ENCODE results near the gene USP43. TPM values are rescaled to one million over a fixed set of nuclear protein-coding genes. Genes with fewer than 3 reads are reported as not detected.

Gene USP43
- total RNA-seq, 1 experiment from 2014 or later, result 8.1 TPM

- ChIA-PET CTCF (no interaction called here), POLR2A (ENCODE audit: unreplicated experiment) (no interaction called here)
- ATAC-seq, result no peak
- no TSS peak for BruUV-seq (replicated peaks)
- no peak for TF ChIP-seq EZH2phosphoT487 (IDR thresholded peaks at IDR 0.05; ENCODE audit: borderline replicate concordance, low read length)
- TF ChIP-seq EZH2 (IDR thresholded peaks at IDR 0.05; ENCODE audit: low read length, unreplicated experiment), result no peak
- TF ChIP-seq CTCF (conservative IDR thresholded peaks at IDR 0.05; ENCODE audit: low read depth, low read length), result no peak
- Histone ChIP-seq H3K4me3 (ENCODE audit: low read length) (no peak overlapping the region), H3K27ac (ENCODE audit: low read length) (no peak overlapping the region), H3K9ac (ENCODE audit: low read length) (no peak overlapping the region), H3F3A (ENCODE audit: low read length, unreplicated experiment) (no peaks in the 10 kb centered on the region), H2AFZ (ENCODE audit: low read length) (no peak overlapping the region), H3K79me2 (ENCODE audit: low read length) (no peaks in the 10 kb centered on the region), H3K9me2 (replicated peaks; ENCODE audit: low read length) (no peaks in the 10 kb centered on the region), H3K9me3 (ENCODE audit: low read length) (no peaks in the 10 kb centered on the region), H4K20me1 (ENCODE audit: low read length) (no peaks in the 10 kb centered on the region), H3K36me3 (ENCODE audit: low read depth, low read length) (no peaks in the 10 kb centered on the region), H3K27me3 (ENCODE audit: low read length) (no peaks in the 10 kb centered on the region), H3K4me1 (ENCODE audit: insufficient read depth, low read length) (no peaks in the 10 kb centered on the region), H3K4me2 (ENCODE audit: low read length) (no peak overlapping the region)
- intact Hi-C loops (cut with micrococcal nuclease), result no loop called here
- DNase-seq, result no peak
Measured at GRCh38 chr17:9612006-9612405, 33.3 kb upstream of the USP43 start.

GRCh38 chr17:9615486-9615885, 29.8 kb upstream of the USP43 start:
- ChIA-PET POLR2A (ENCODE audit: unreplicated experiment) (no interaction called here), CTCF (no interaction called here)
- Histone ChIP-seq H3K27me3 (ENCODE audit: low read length) (no peaks in the 10 kb centered on the region), H3K9me3 (ENCODE audit: low read length) (no peaks in the 10 kb centered on the region), H3K27ac (ENCODE audit: low read length) (no peak overlapping the region), H3K4me1 (ENCODE audit: insufficient read depth, low read length) (no peaks in the 10 kb centered on the region), H3K79me2 (ENCODE audit: low read length) (no peaks in the 10 kb centered on the region), H3K4me2 (ENCODE audit: low read length) (no peak overlapping the region), H3F3A (ENCODE audit: low read length, unreplicated experiment) (no peaks in the 10 kb centered on the region), H4K20me1 (ENCODE audit: low read length) (no peaks in the 10 kb centered on the region), H2AFZ (ENCODE audit: low read length) (no peak overlapping the region), H3K9me2 (replicated peaks; ENCODE audit: low read length) (no peaks in the 10 kb centered on the region), H3K36me3 (ENCODE audit: low read depth, low read length) (no peaks in the 10 kb centered on the region), H3K9ac (ENCODE audit: low read length) (no peak overlapping the region), H3K4me3 (ENCODE audit: low read length) (no peak overlapping the region)
- intact Hi-C loops (cut with micrococcal nuclease), result no loop called here
- ATAC-seq (no peak), DNase-seq (no peak)
- no TSS peak for BruUV-seq (replicated peaks)
- TF ChIP-seq EZH2 (IDR thresholded peaks at IDR 0.05; ENCODE audit: low read length, unreplicated experiment) (no peak), CTCF (conservative IDR thresholded peaks at IDR 0.05; ENCODE audit: low read depth, low read length) (no peak), EZH2phosphoT487 (IDR thresholded peaks at IDR 0.05; ENCODE audit: borderline replicate concordance, low read length) (no peak)

- no TSS peak for BruUV-seq (replicated peaks)
- intact Hi-C loops (cut with micrococcal nuclease), result no loop called here
- Histone ChIP-seq H3F3A (ENCODE audit: low read length, unreplicated experiment) (no peaks in the 10 kb centered on the region), H3K27ac (ENCODE audit: low read length) (no peak overlapping the region), H3K9me3 (ENCODE audit: low read length) (no peaks in the 10 kb centered on the region), H2AFZ (ENCODE audit: low read length) (no peak overlapping the region), H3K4me3 (ENCODE audit: low read length) (no peak overlapping the region), H3K36me3 (ENCODE audit: low read depth, low read length) (no peaks in the 10 kb centered on the region), H3K9me2 (replicated peaks; ENCODE audit: low read length) (no peaks in the 10 kb centered on the region), H3K4me2 (ENCODE audit: low read length) (no peak overlapping the region), H4K20me1 (ENCODE audit: low read length) (no peaks in the 10 kb centered on the region), H3K27me3 (ENCODE audit: low read length) (no peaks in the 10 kb centered on the region), H3K4me1 (ENCODE audit: insufficient read depth, low read length) (no peaks in the 10 kb centered on the region), H3K9ac (ENCODE audit: low read length) (no peak overlapping the region), H3K79me2 (ENCODE audit: low read length) (no peaks in the 10 kb centered on the region)
- no peak for DNase-seq
- CTCF ChIA-PET, result no interaction called here
- ATAC-seq, result no peak
- POLR2A ChIA-PET (ENCODE audit: unreplicated experiment), result no interaction called here
- TF ChIP-seq EZH2 (IDR thresholded peaks at IDR 0.05; ENCODE audit: low read length, unreplicated experiment), result no peak
- no peak for TF ChIP-seq CTCF (conservative IDR thresholded peaks at IDR 0.05; ENCODE audit: low read depth, low read length)
- TF ChIP-seq EZH2phosphoT487 (IDR thresholded peaks at IDR 0.05; ENCODE audit: borderline replicate concordance, low read length), result no peak
Measured at GRCh38 chr17:9622961-9623360, 22.4 kb upstream of the USP43 start.

All from PC-3 (cell line).